WTC11 (cell line): ENCODE data around the gene MED4. TPM values are rescaled to one million over a fixed set of nuclear protein-coding genes. Genes with fewer than 3 reads are reported as not detected.

Experiments
- ATAC-seq: fragments of 200-7000 bp; cut with Tn5 transposase; 2 replicates; pipeline ENCODE4 v1.10.0; 2021; ENCODE audit warnings: mild to moderate bottlenecking, moderate library complexity
- Bru-seq: library from RNA; stranded (reverse); fragments of 400-500 nt; gene quantifications from one replicate; lab custom pipeline; 2021; lab: Mats Ljungman, UMichigan
- CTCF ChIA-PET: fragments of 300-600 bp; sonication (Branson Sonifier 250); formaldehyde crosslinking; loops from one replicate; lab custom pipeline; 2021; ENCODE audit warnings: antibody characterized with exemption; lab: Charles Lee
- POLR2A ChIA-PET: fragments of 350-600 bp; sonication (Branson Sonifier 250); formaldehyde crosslinking; loops from one replicate; lab custom pipeline; 2021; ENCODE audit warnings: antibody characterized with exemption; lab: Charles Lee
- DNase-seq: peaks from one replicate; pipeline ENCODE4 v3.0.0; 2021; ENCODE audit warnings: low spot score
- H3K27ac Mint-ChIP-seq: 2 replicates; pipeline ENCODE4 v1.8.0; 2021; ENCODE audit warnings: mixed read lengths
- H3K27me3 Mint-ChIP-seq: 2 replicates; pipeline ENCODE4 v1.8.0; 2021; ENCODE audit warnings: low read depth, mild to moderate bottlenecking, moderate library complexity, mixed read lengths
- H3K36me3 Mint-ChIP-seq: 2 replicates; pipeline ENCODE4 v1.8.0; 2021; ENCODE audit warnings: mixed read lengths
- H3K4me1 Mint-ChIP-seq: 2 replicates; pipeline ENCODE4 v1.8.0; 2022; ENCODE audit warnings: mixed read lengths
- H3K4me3 Mint-ChIP-seq: 2 replicates; pipeline ENCODE4 v1.8.0; 2021; ENCODE audit warnings: mild to moderate bottlenecking, moderate library complexity, mixed read lengths
- H3K9me3 Mint-ChIP-seq: 2 replicates; pipeline ENCODE4 v1.8.0; 2021; ENCODE audit warnings: mixed read lengths
- ARID4B ChIP-seq: sonication (generic); formaldehyde crosslinking; IDR thresholded peaks from 2 replicates; pipeline ENCODE4 v1.8.0; 2023; ENCODE audit warnings: missing genetic modification reagents, mild to moderate bottlenecking, borderline replicate concordance
- E2F4 ChIP-seq: sonication (generic); formaldehyde crosslinking; IDR thresholded peaks from 2 replicates; pipeline ENCODE4 v1.8.1; 2022; ENCODE audit warnings: low read depth, mild to moderate bottlenecking, moderate library complexity, missing genetic modification reagents, borderline replicate concordance
- E2F5 ChIP-seq: sonication (generic); formaldehyde crosslinking; IDR thresholded peaks from 2 replicates; pipeline ENCODE4 v1.8.1; 2022; ENCODE audit warnings: mild to moderate bottlenecking, moderate library complexity, missing genetic modification reagents
- FOXP4 ChIP-seq: sonication (generic); formaldehyde crosslinking; IDR thresholded peaks from 2 replicates; pipeline ENCODE4 v1.8.0; 2022; ENCODE audit warnings: mild to moderate bottlenecking, missing genetic modification reagents
- JUN ChIP-seq: sonication (generic); formaldehyde crosslinking; IDR thresholded peaks from 2 replicates; pipeline ENCODE4 v1.8.0; 2023; ENCODE audit warnings: mild to moderate bottlenecking, missing genetic modification reagents
- NR2C2 ChIP-seq: sonication (generic); formaldehyde crosslinking; IDR thresholded peaks from 2 replicates; pipeline ENCODE4 v1.8.0; 2022; ENCODE audit warnings: mild to moderate bottlenecking, missing genetic modification reagents
- NR3C1 ChIP-seq: sonication (generic); formaldehyde crosslinking; conservative IDR thresholded peaks from 2 replicates; pipeline ENCODE4 v1.8.1; 2023; ENCODE audit warnings: low read depth, mild to moderate bottlenecking, missing genetic modification reagents
- PREB ChIP-seq: sonication (generic); formaldehyde crosslinking; IDR thresholded peaks from 2 replicates; pipeline ENCODE4 v1.8.1; 2022; ENCODE audit warnings: mild to moderate bottlenecking, missing genetic modification reagents, moderate library complexity, borderline replicate concordance
- PRRX2 ChIP-seq: fragments of 250-450 bp; sonication (Bioruptor Pico); IDR thresholded peaks from 2 replicates; pipeline ENCODE4 v1.8.0; 2021; ENCODE audit warnings: mild to moderate bottlenecking
- STAT6 ChIP-seq: sonication (generic); formaldehyde crosslinking; conservative IDR thresholded peaks from 2 replicates; pipeline ENCODE4 v1.8.1; 2023; ENCODE audit warnings: mild to moderate bottlenecking, low read depth, missing genetic modification reagents, moderate library complexity
- ZNF263 ChIP-seq: sonication (generic); formaldehyde crosslinking; IDR thresholded peaks from 2 replicates; pipeline ENCODE4 v1.8.1; 2022; ENCODE audit warnings: low read depth, mild to moderate bottlenecking, moderate library complexity, missing genetic modification reagents
- ZNF416 ChIP-seq: fragments of 250-450 bp; sonication (Bioruptor Pico); IDR thresholded peaks from 2 replicates; pipeline ENCODE4 v1.9.0; 2021; ENCODE audit warnings: mild to moderate bottlenecking, inconsistent platforms
- ZNF425 ChIP-seq: fragments of 250-450 bp; sonication (Bioruptor Pico); conservative IDR thresholded peaks from 2 replicates; pipeline ENCODE4 v1.9.0; 2021; ENCODE audit warnings: mild to moderate bottlenecking
- ZNF512 ChIP-seq: sonication (generic); formaldehyde crosslinking; IDR thresholded peaks from 2 replicates; pipeline ENCODE4 v1.8.1; 2022; ENCODE audit warnings: missing genetic modification reagents, borderline replicate concordance
- long read RNA-seq, 3 experiments: library from RNA in 1 of 3; library from capped mRNA in 1 of 3; library from polyadenylated mRNA in 1 of 3; unstranded in 2 of 3; stranded (forward) in 1 of 3; transcript quantifications; one replicate each; pipeline ENCODE4 v2.0.0, GENCODE V29; 2021
- total RNA-seq: library from RNA; stranded (reverse); gene quantifications from 3 replicates; pipeline ENCODE4 v1.2.3, GENCODE V29; 2021

Gene MED4
- total RNA-seq (36.9 to 48.1 TPM (median 43.2 TPM) in 3 replicates), Bru-seq, nascent RNA (percentile 92 among the genes with signal in this experiment)
- long read RNA-seq, experiment 1, transcript MED4-201 (7 exons, 2,022 nt): major isoform, 188 of 253 reads
- long read RNA-seq, experiment 1, transcript MED4-202 (7 exons, 931 nt): minor isoform, 48 of 253 reads
- long read RNA-seq, experiment 1, partial matches to known transcripts: 4 of 253 reads
- long read RNA-seq, experiment 1, other reads (novel, unspliced or antisense): 11 of 253 reads
- long read RNA-seq, experiment 2, transcript MED4-202 (7 exons, 931 nt): minor isoform, 9 of 85 reads
- long read RNA-seq, experiment 2, transcript MED4-201 (7 exons, 2,022 nt): major isoform, 47 of 85 reads
- long read RNA-seq, experiment 2, partial matches to known transcripts: 14 of 85 reads
- long read RNA-seq, experiment 2, other reads (novel, unspliced or antisense): 15 of 85 reads
- long read RNA-seq, experiment 3, transcript MED4-202 (7 exons, 931 nt): minor isoform, 34 of 233 reads
- long read RNA-seq, experiment 3, transcript MED4-201 (7 exons, 2,022 nt): major isoform, 186 of 233 reads
- long read RNA-seq, experiment 3, partial matches to known transcripts: 2 of 233 reads
- long read RNA-seq, experiment 3, other reads (novel, unspliced or antisense): 11 of 233 reads

- H3K4me1 Mint-ChIP-seq: peaks cover 25% of the 10 kb centered on the region; the same call in 1 of the 2 replicates
- peak; percentile 97 for DNase-seq
- POLR2A ChIA-PET: interaction anchor here (0.6 to 2.0 kb wide), 5 partner anchors 16 to 506 kb away, joined by 3 to 7 read pairs (median 3); partner anchors contain the start of gene NUDT15
- peaks cover 5% of the 10 kb centered on the region; the same call in 1 of the 2 replicates for H3K27me3 Mint-ChIP-seq
- 0 out of 2 replicates have a peak, but pooled peaks cover 3% of the 10 kb centered on the region for H3K36me3 Mint-ChIP-seq
- peak within 1 kb of the TSS; percentile 90 for H3K27ac Mint-ChIP-seq
- H3K4me3 Mint-ChIP-seq: peak within 1 kb of the TSS; percentile 95
- ATAC-seq: peak; percentile 94
- CTCF ChIA-PET: interaction anchor here (0.5 to 1.6 kb wide), 15 partner anchors 10 to 636 kb away, joined by 3 to 12 read pairs (median 4); partner anchors contain the start of gene NUDT15
- H3K9me3 Mint-ChIP-seq: peaks cover 9% of the 10 kb centered on the region
- TF ChIP-seq E2F4 (peak; percentile 58; the same call in 1 of the 2 replicates), ZNF416 (CRISPR knock-in tag) (no peak), ZNF512 (CRISPR knock-in tag) (no peak), JUN (CRISPR knock-in tag) (no peak), STAT6 (no peak; the same call in 1 of the 2 replicates), ZNF425 (CRISPR knock-in tag) (no peak), FOXP4 (CRISPR knock-in tag) (peak; percentile 75), NR3C1 (CRISPR knock-in tag) (no peak), ARID4B (peak; percentile 62; the same call in 1 of the 2 replicates), PREB (CRISPR knock-in tag) (0 out of 2 replicates have a peak, but pooled peaks have one; percentile 37), E2F5 (CRISPR knock-in tag) (peak; percentile 81; the same call in 1 of the 2 replicates), PRRX2 (CRISPR knock-in tag) (no peak), NR2C2 (CRISPR knock-in tag) (no peak), ZNF263 (CRISPR knock-in tag) (no peak)
These were observed at the start of gene MED4 for GRCh38 chr13:48094781-48095502. MED4 (minus strand) TSS chr13:48095104; CDS start chr13:48095078, 26 bp downstream.
